GM12878 (cell line): Measurements from ENCODE around the gene COQ2. TPM values are rescaled to one million over a fixed set of nuclear protein-coding genes. Genes with fewer than 3 reads are reported as not detected.

Experiments
- ASH2L ChIP-seq: fragments of 300-600, 200-600 bp; sonication (generic); IDR thresholded peaks from 2 replicates; pipeline ENCODE4 v1.6.1; 2017; ENCODE audit warnings: low read depth, mild to moderate bottlenecking, borderline replicate concordance
- BHLHE40 ChIP-seq, 2 experiments: fragments of 450-650 bp in 1 of 2; IDR thresholded peaks; 2 replicates each; pipeline ENCODE4 v1.6.1; 2011 to 2017; ENCODE audit warnings: low read depth in 2 of 2, borderline replicate concordance in 1 of 2, improper control_type of control experiment in 1 of 2, low read length in 1 of 2, mild to moderate bottlenecking in 1 of 2
- CBFB ChIP-seq: IDR thresholded peaks from 2 replicates; pipeline ENCODE4 v1.6.1; 2016; ENCODE audit warnings: antibody characterized with exemption, low read depth
- CREM ChIP-seq: IDR thresholded peaks from 2 replicates; pipeline ENCODE4 v1.6.1; 2014; ENCODE audit warnings: antibody characterized with exemption, low read depth
- E2F8 ChIP-seq: fragments of 450-650 bp; IDR thresholded peaks from 2 replicates; pipeline ENCODE4 v1.6.1; 2018; ENCODE audit warnings: mild to moderate bottlenecking, low read depth, moderate library complexity; ENCODE audit not compliant: partially characterized antibody
- E4F1 ChIP-seq: fragments of 450-650 bp; IDR thresholded peaks from 2 replicates; pipeline ENCODE4 v1.6.1; 2018; ENCODE audit warnings: borderline replicate concordance, mild to moderate bottlenecking; ENCODE audit not compliant: partially characterized antibody
- FOS ChIP-seq: IDR thresholded peaks from 3 replicates; pipeline ENCODE4 v1.6.1; 2011; ENCODE audit warnings: borderline replicate concordance; ENCODE audit not compliant: insufficient read length; ENCODE audit errors: extremely low read depth
- FOXK2 ChIP-seq: fragments of 450-650 bp; IDR thresholded peaks from 2 replicates; pipeline ENCODE4 v1.6.1; 2017; ENCODE audit warnings: mild to moderate bottlenecking, moderate library complexity
- GABPA ChIP-seq: IDR thresholded peaks from 2 replicates; pipeline ENCODE4 v1.6.1; 2014; ENCODE audit warnings: antibody characterized with exemption, low read depth, mild to moderate bottlenecking, inconsistent platforms
- HDGF ChIP-seq: fragments of 450-650 bp; IDR thresholded peaks from 2 replicates; pipeline ENCODE4 v1.6.1; 2016; ENCODE audit warnings: antibody characterized with exemption
- IKZF1 ChIP-seq: fragments of 450-650 bp; conservative IDR thresholded peaks from 2 replicates; pipeline ENCODE4 v1.6.1; 2017; ENCODE audit warnings: antibody characterized with exemption, mild to moderate bottlenecking
- JUNB ChIP-seq: IDR thresholded peaks from 2 replicates; pipeline ENCODE4 v1.6.1; 2016; ENCODE audit warnings: antibody characterized with exemption, mild to moderate bottlenecking
- MEF2A ChIP-seq: IDR thresholded peaks from 2 replicates; pipeline ENCODE4 v1.6.1; 2011; ENCODE audit warnings: low read depth, mild to moderate bottlenecking, low read length, moderate library complexity; ENCODE audit not compliant: insufficient read depth
- PML ChIP-seq: IDR thresholded peaks from 2 replicates; pipeline ENCODE4 v1.6.1; 2012; ENCODE audit warnings: low read length, inconsistent platforms
- POLR2AphosphoS5 ChIP-seq: IDR thresholded peaks from 2 replicates; pipeline ENCODE4 v1.6.1; 2011; ENCODE audit warnings: mild to moderate bottlenecking, low read length, inconsistent platforms
- RB1 ChIP-seq: fragments of 450-650 bp; formaldehyde crosslinking; IDR thresholded peaks from 2 replicates; pipeline ENCODE4 v1.6.1; 2017; ENCODE audit warnings: mild to moderate bottlenecking, borderline replicate concordance
- SMAD5 ChIP-seq: IDR thresholded peaks from 2 replicates; pipeline ENCODE4 v1.6.1; 2016; ENCODE audit warnings: antibody characterized with exemption, low read depth
- SMC3 ChIP-seq: IDR thresholded peaks from 2 replicates; pipeline ENCODE4 v1.6.1; 2011; ENCODE audit warnings: low read length, improper control_type of control experiment, borderline replicate concordance
- SUZ12 ChIP-seq: fragments of 200-600 bp; sonication (generic); IDR thresholded peaks from one replicate; pipeline ENCODE4 v1.6.1; 2018; ENCODE audit warnings: antibody characterized with exemption, mild to moderate bottlenecking; ENCODE audit not compliant: unreplicated experiment
- WRNIP1 ChIP-seq: IDR thresholded peaks from 2 replicates; pipeline ENCODE4 v1.6.1; 2011; ENCODE audit warnings: low read depth, low read length, improper control_type of control experiment, borderline replicate concordance
- ZNF207 ChIP-seq: fragments of 450-650 bp; IDR thresholded peaks from 2 replicates; pipeline ENCODE4 v1.6.1; 2014; ENCODE audit warnings: antibody characterized with exemption, mild to moderate bottlenecking, borderline replicate concordance
- ZZZ3 ChIP-seq: IDR thresholded peaks from 2 replicates; pipeline ENCODE4 v1.6.1; 2011; ENCODE audit warnings: low read depth; ENCODE audit not compliant: control insufficient read depth, insufficient read length
- polyA plus RNA-seq, 11 experiments: library from polyadenylated mRNA; depleted of rRNA in 4 of 11; unstranded in 6 of 11; stranded (reverse) in 5 of 11; fragments of >200 nt; fragmentation: Nextera tagmentation in 4 of 11; fragmentation: Illumina TruSeq in 1 of 11; extraction: Ambion mirVana in 4 of 11; extraction: Trizol in 1 of 11; gene quantifications; 1 replicate in 1 of 11; 2 replicates in 10 of 11; pipeline versions ENCODE4 v1.2.1 to v1.2.3, GENCODE V29; 2011 to 2016; ENCODE audit warnings: inconsistent platforms in 2 of 11, missing spikeins in 2 of 11, low read depth in 1 of 11
- total RNA-seq, 4 experiments: library from RNA; depleted of rRNA in 3 of 4; stranded (reverse); fragments of >200 nt in 3 of 4; fragmentation: Illumina TruSeq in 1 of 4; extraction: Trizol in 1 of 4; gene quantifications; 2 replicates each; pipeline versions ENCODE4 v1.2.1 to v1.2.3, GENCODE V29; 2013 to 2021
- TF ChIP-seq, protein P1 (sequence below): fragments of 450-650 bp; formaldehyde crosslinking; IDR thresholded peaks from 2 replicates; pipeline ENCODE4 v1.4.0; 2022; ENCODE audit warnings: mild to moderate bottlenecking, moderate library complexity

The COQ2 gene
- total and polyA plus RNA-seq, 10 of the 15 experiments (the other 5 are each of a cell fraction or from before 2014, with no cell fraction given), result 5.0 to 46.7 (median 19.1) TPM

GRCh38 chr4:83240379-83240875 is 44.2 kb downstream of the COQ2 start (continued):
- TF ChIP-seq, protein P1, sequence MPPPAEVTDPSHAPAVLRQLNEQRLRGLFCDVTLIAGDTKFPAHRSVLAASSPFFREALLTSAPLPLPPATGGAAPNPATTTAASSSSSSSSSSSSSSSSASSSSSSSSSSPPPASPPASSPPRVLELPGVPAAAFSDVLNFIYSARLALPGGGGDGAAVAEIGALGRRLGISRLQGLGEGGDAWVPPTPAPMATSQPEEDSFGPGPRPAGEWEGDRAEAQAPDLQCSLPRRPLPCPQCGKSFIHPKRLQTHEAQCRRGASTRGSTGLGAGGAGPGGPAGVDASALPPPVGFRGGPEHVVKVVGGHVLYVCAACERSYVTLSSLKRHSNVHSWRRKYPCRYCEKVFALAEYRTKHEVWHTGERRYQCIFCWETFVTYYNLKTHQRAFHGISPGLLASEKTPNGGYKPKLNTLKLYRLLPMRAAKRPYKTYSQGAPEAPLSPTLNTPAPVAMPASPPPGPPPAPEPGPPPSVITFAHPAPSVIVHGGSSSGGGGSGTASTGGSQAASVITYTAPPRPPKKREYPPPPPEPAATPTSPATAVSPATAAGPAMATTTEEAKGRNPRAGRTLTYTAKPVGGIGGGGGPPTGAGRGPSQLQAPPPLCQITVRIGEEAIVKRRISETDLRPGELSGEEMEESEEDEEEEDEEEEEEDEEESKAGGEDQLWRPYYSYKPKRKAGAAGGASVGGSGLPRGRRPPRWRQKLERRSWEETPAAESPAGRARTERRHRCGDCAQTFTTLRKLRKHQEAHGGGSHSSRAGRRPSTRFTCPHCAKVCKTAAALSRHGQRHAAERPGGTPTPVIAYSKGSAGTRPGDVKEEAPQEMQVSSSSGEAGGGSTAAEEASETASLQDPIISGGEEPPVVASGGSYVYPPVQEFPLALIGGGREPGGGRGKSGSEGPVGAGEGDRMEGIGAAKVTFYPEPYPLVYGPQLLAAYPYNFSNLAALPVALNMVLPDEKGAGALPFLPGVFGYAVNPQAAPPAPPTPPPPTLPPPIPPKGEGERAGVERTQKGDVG (CRISPR knock-in tag), result no peak
- TF ChIP-seq HDGF, result no peak
- peak; percentile 79; the same call in 1 of the 2 replicates for TF ChIP-seq CBFB
- TF ChIP-seq ZZZ3, result no peak
- no peak for TF ChIP-seq POLR2AphosphoS5
- TF ChIP-seq CREM, result no peak; the same call in 1 of the 2 replicates
- no peak for TF ChIP-seq PML
- no peak for TF ChIP-seq E2F8
- peak in 1 of 2 experiments; percentile 51; a peak in 2 of 4 replicates for TF ChIP-seq BHLHE40 (IDR thresholded peaks at IDR 0.05; ENCODE audit: borderline replicate concordance in 1 of 2, low read depth in 2 of 2, low read length in 1 of 2)
- 0 out of 2 replicates have a peak, but pooled peaks have one; percentile 42 for TF ChIP-seq WRNIP1
- TF ChIP-seq SUZ12, result no peak
- TF ChIP-seq E4F1, result no peak
- peak; percentile 96 for TF ChIP-seq IKZF1
- TF ChIP-seq ZNF207, result no peak
- no peak for TF ChIP-seq SMC3
- TF ChIP-seq SMAD5, result no peak
- peak; percentile 85 for TF ChIP-seq MEF2A
- TF ChIP-seq GABPA, result no peak
- no peak for TF ChIP-seq ASH2L
- peak; percentile 26; the same call in 1 of the 2 replicates for TF ChIP-seq JUNB
- no peak for TF ChIP-seq FOS
- no peak for TF ChIP-seq RB1
- TF ChIP-seq FOXK2, result no peak
- TF ChIP-seq, all 136 proteins: peak for 42
